Measurements from ENCODE around the gene EHHADH. TPM values are rescaled to one million over a fixed set of nuclear protein-coding genes. Genes with fewer than 3 reads are reported as not detected.

EHHADH gene
- 2.4 and 6.4 TPM in 2 replicates for total RNA-seq

GRCh38 chr3:185253645-185254410 is at the start of gene EHHADH:
Gene EHHADH, minus strand, starts transcription at chr3:185254049. Its CDS starts 27 bp downstream, at chr3:185254022.

DNA sequence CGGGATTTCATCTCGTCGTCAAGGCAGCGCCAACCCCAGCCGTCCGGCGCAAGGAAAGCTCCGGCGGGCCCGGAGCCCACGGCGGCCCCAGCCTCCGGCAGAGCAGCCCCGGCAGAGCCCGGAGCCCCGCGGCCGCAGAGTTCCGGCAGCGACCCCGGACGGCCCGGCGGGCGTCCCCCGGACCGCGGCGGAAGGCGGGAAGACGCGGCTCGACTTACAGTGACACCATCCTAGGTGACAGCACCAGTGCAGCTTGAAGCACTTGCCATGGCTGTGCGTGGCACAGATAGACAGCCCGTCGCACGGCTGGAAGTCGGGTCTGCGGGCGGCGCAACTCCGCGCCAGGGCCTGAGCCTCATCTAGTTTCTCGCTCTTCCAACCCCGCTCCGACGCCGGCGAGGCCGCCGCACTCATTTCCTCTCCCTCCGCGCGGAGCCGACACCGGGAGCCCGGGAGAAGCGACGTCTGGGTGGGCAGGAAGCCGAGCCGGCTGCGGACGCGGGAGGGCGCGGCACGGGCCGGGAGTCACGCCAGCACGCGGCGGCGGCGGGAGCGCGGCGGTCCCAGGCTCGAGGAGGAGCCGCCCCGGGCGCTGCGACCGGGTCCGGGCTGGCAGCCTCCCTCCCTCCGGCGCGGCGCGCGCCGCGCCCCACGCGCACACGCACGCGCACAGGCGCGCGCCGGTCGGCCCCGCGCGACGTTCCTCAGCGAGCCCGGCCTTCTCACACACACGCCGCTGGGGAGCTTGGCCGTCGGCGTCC is 101.3 kb downstream of the EHHADH start, which contains the start of gene C3orf70:
Gene C3orf70, minus strand, starts transcription at position 651 of the 761 bp plus-strand sequence. Its CDS starts 237 bp downstream, at position 414.

Other genes starting within 250 kb of the EHHADH start
- gene C3orf70, start 101.0 kb downstream of the EHHADH start, total RNA-seq = 0.23 and 1.5 TPM in 2 replicates
- 15.8 and 19.3 TPM in 2 replicates for gene MAP3K13, start 109.1 kb upstream of the EHHADH start, total RNA-seq
- gene TMEM41A, start 245.0 kb upstream of the EHHADH start, total RNA-seq = 9.5 and 13.4 TPM in 2 replicates

Data from smooth muscle cell of the umbilical artery (primary cell).